ENCODE results near the gene HELLS. TPM values are rescaled to one million over a fixed set of nuclear protein-coding genes. Genes with fewer than 3 reads are reported as not detected.

The HELLS gene
- total and polyA plus RNA-seq, 2 of the 8 experiments (the other 6 are each of a cell fraction or from before 2014, with no cell fraction given), result 147 to 371 TPM

DNA sequence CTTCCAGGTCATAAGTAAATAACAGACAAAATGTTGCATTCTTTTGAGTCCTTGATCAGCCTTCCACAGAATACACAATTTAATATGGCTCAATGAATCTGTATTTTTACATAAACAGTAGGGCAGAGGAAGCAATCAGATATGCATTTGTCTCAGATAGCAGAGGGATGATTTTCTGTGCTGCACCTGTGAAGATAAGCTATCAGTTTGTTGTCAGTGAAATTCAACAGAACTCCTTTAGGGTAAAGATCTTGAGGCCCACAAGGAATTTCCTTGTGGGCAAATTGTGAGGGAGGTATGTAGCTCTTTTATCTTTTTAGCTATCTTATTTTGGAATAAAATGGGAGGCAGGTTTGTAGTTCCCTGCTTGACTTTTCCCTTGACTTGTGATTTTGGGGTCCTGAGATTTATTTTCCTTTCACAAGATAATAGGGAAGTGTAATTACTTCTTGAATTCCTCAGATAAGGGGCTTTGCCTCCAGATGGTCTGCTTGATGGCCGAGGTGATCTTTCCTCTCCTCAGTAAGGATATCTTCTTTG lies 77.1 kb downstream of the HELLS start:
- H3K4ac ChIP-seq (replicated peaks; ENCODE audit: insufficient read length, low read depth, low read length), result no peak overlapping the region
- no peak overlapping the region for H3K23ac ChIP-seq (ENCODE audit: insufficient read length)
- peaks cover 7 to 11% of the 10 kb centered on the region in 2 experiments for H3K9me3 ChIP-seq (ENCODE audit: insufficient read depth in 2 of 2, low read depth in 1 of 2, low read length in 1 of 2)
- FAIRE-seq (no peak), DNase-seq (ENCODE audit: low read depth in 1 of 2, low spot score in 2 of 2) (no peak)
- peak overlapping the region; percentile 6; the same call in 1 of the 2 replicates for H2BK20ac ChIP-seq (ENCODE audit: low read length)
- H3K56ac ChIP-seq (replicated peaks; ENCODE audit: insufficient read length, low read depth, low read length), result no peak overlapping the region
- H3K36me3 ChIP-seq (ENCODE audit: control insufficient read depth in 2 of 4, insufficient read depth in 4 of 4, low read length in 3 of 4), result no peaks in the 10 kb centered on the region; a peak in 2 of 8 replicates
- H3K23me2 ChIP-seq (ENCODE audit: low read depth, low read length), result no peaks in the 10 kb centered on the region
- H3K4me3 ChIP-seq (ENCODE audit: extremely low read depth in 1 of 4, insufficient read depth in 2 of 4, low read depth in 3 of 4, low read length in 4 of 4), result no peak overlapping the region; a peak in 1 of 8 replicates
- ChIA-PET CTCF (ENCODE audit: partially characterized antibody) (interaction anchor here (0.7 to 1.5 kb wide), 2 partner anchors 17 to 621 kb away, joined by 3 to 5 read pairs; no protein-coding TSS in a partner anchor), POLR2A (ENCODE audit: partially characterized antibody) (interaction anchor here (0.7 to 2.9 kb wide), 4 partner anchors 8 to 75 kb away, joined by 3 to 10 read pairs (median 4); no protein-coding TSS in a partner anchor)
- H2AK5ac ChIP-seq (ENCODE audit: low read depth, low read length), result no peak overlapping the region
- H4K8ac ChIP-seq (ENCODE audit: extremely low read depth, insufficient read depth, low read length), result no peak overlapping the region
- no peak overlapping the region for H4K91ac ChIP-seq (replicated peaks; ENCODE audit: insufficient read length, low read length)
- no peak for TF ChIP-seq KDM5A (IDR thresholded peaks at IDR 0.05; ENCODE audit: low read length)
- TF ChIP-seq FOSL1 (IDR thresholded peaks at IDR 0.05; ENCODE audit: insufficient read depth, low read depth, low read length), result no peak
- TF ChIP-seq SUZ12 (IDR thresholded peaks at IDR 0.05; ENCODE audit: low read length), result no peak
- TF ChIP-seq CHD2 (IDR thresholded peaks at IDR 0.05; ENCODE audit: low read length), result no peak
- no peak for TF ChIP-seq NRF1 (IDR thresholded peaks at IDR 0.05; ENCODE audit: low read depth, low read length)
- no peak for TF ChIP-seq RFX5 (IDR thresholded peaks at IDR 0.05; ENCODE audit: borderline replicate concordance, low read depth, low read length)
- no peak for TF ChIP-seq SIRT6 (IDR thresholded peaks at IDR 0.05; ENCODE audit: low read length)
- no peak for TF ChIP-seq HDAC2 (IDR thresholded peaks at IDR 0.05; ENCODE audit: borderline replicate concordance in 1 of 2, low read depth in 2 of 2, low read length in 2 of 2)
- WGBS, 2 experiments (ENCODE audit: extremely low coverage in 1 of 2, insufficient coverage in 1 of 2, insufficient read length in 1 of 2, insufficient replicate concordance in 2 of 2, low coverage in 1 of 2, low lambda C conversion rate in 2 of 2, missing lambda C conversion rate in 1 of 2), result 76% methylated on average over 1 of the region's 1 CpG; no CpG with 5 or more reads in 1 of the 2 experiments
- H3K4me1 ChIP-seq (replicated peaks in 1 of 4; ENCODE audit: control insufficient read depth in 3 of 4, insufficient read depth in 4 of 4, low read length in 3 of 4), result peaks cover 0 to 12% (median 7%) of the 10 kb centered on the region in 4 experiments; a peak in 3 of 7 replicates
- H2BK15ac ChIP-seq (ENCODE audit: low read length), result no peak overlapping the region
- H2BK12ac ChIP-seq (ENCODE audit: low read depth, low read length), result no peak overlapping the region
- no peak overlapping the region for H2AFZ ChIP-seq (ENCODE audit: low read length)
- no peaks in the 10 kb centered on the region for H4K20me1 ChIP-seq (replicated peaks in 1 of 2; ENCODE audit: control insufficient read depth in 1 of 2, insufficient read depth in 2 of 2, low read length in 2 of 2)
- no peaks in the 10 kb centered on the region for H3K79me2 ChIP-seq (ENCODE audit: control insufficient read depth in 1 of 2, insufficient read depth in 2 of 2, low read length in 2 of 2)
- H3K27me3 ChIP-seq (replicated peaks in 1 of 4; ENCODE audit: control insufficient read depth in 3 of 4, extremely low read depth in 1 of 4, insufficient read depth in 3 of 4, low read length in 3 of 4), result no peaks in the 10 kb centered on the region
- H3K14ac ChIP-seq (ENCODE audit: insufficient read length), result no peak overlapping the region
- no peaks in the 10 kb centered on the region for H3K79me1 ChIP-seq (ENCODE audit: low read depth, low read length)
- peak overlapping the region; percentile 81 for H2BK120ac ChIP-seq (replicated peaks; ENCODE audit: low read depth, low read length)
- no peak overlapping the region for H3K4me2 ChIP-seq (ENCODE audit: insufficient read depth in 1 of 2, low read depth in 2 of 2, low read length in 2 of 2)
- peak overlapping the region; percentile 70 for H4K5ac ChIP-seq (ENCODE audit: insufficient read length, low read depth, low read length)
- no peak overlapping the region for H3K9ac ChIP-seq (replicated peaks in 1 of 4; ENCODE audit: extremely low read depth in 1 of 4, low read depth in 3 of 4, low read length in 3 of 4)
- peak overlapping the region; percentile 7; the same call in 1 of the 2 replicates for H3K18ac ChIP-seq (ENCODE audit: extremely low read depth, low read length)
- peak overlapping the region; percentile 2; the same call in 1 of the 2 replicates for H2BK5ac ChIP-seq (ENCODE audit: low read depth, low read length)
- H3K27ac ChIP-seq (ENCODE audit: low read depth, low read length), result peak overlapping the region; percentile 25; the same call in 1 of the 2 replicates

Data from H1 (cell line).